Upper lobe of left lung (tissue), 4 donors: ENCODE measurements around the gene RHOG.

Experiments used
- CTCF ChIP-seq, 6 experiments: fragments of 450-650 bp in 4 of 6; fragments of 200-600 bp in 2 of 6; sonication (generic) in 2 of 6; IDR thresholded peaks; one replicate each; pipeline ENCODE4 v1.5.1; 2016 to 2019; ENCODE audit warnings: antibody characterized with exemption in 6 of 6
- EP300 ChIP-seq, 4 donors: sonication (generic); formaldehyde crosslinking; IDR thresholded peaks; one replicate each; pipeline ENCODE4 v1.5.1; 2017; ENCODE audit warnings: antibody characterized with exemption in 4 of 4, control low read depth in 2 of 4
- POLR2A ChIP-seq, 4 donors: fragments of 450-650 bp; IDR thresholded peaks; one replicate each; pipeline ENCODE4 v1.5.1; 2016 to 2017; ENCODE audit warnings: antibody characterized with exemption in 4 of 4, mild to moderate bottlenecking in 2 of 4

GRCh38 chr11:3867209-3868091, 26.7 kb upstream of the RHOG start:
- TF ChIP-seq CTCF (IDR thresholded peaks at IDR 0.05): no peak
- no peak for TF ChIP-seq POLR2A (IDR thresholded peaks at IDR 0.05)
- no peak for TF ChIP-seq EP300 (IDR thresholded peaks at IDR 0.05)
